ENCODE results near the gene CNR1. TPM values are rescaled to one million over a fixed set of nuclear protein-coding genes. Genes with fewer than 3 reads are reported as not detected.

The CNR1 gene
- total and polyA plus RNA-seq, 7 donors = under 0.01 to 27.7 (median 19.1) TPM

Other genes with a start within 250 kb of the CNR1 start
- gene SPACA1, start 118.5 kb downstream of the CNR1 start, total RNA-seq = not detected
- gene SPACA1, start 118.5 kb downstream of the CNR1 start, polyA plus RNA-seq = not detected

All from sigmoid colon (tissue), 7 donors.